Prostate gland (tissue), 2 donors: ENCODE results near the gene PDP2. TPM values are rescaled to one million over a fixed set of nuclear protein-coding genes. Genes with fewer than 3 reads are reported as not detected.

Experiments used
- DNase-seq: peaks from one replicate; pipeline ENCODE4 v3.0.0-alpha.2; 2019; ENCODE audit warnings: low spot score
- H3K27ac ChIP-seq, 2 donors: fragments of 200-600 bp; sonication (generic); 2 replicates each; pipeline ENCODE4 v1.5.1; 2017 to 2019
- H3K27me3 ChIP-seq: fragments of 200-600 bp; sonication (generic); replicated peaks from 2 replicates; pipeline ENCODE4 v1.5.1; 2019; ENCODE audit not compliant: insufficient read depth
- H3K36me3 ChIP-seq, 2 donors: fragments of 200-600 bp; sonication (generic); 1 replicate in 1 of 2; 2 replicates in 1 of 2; pipeline versions ENCODE4 v1.5.1 to v1.8.1; 2017 to 2019
- H3K4me1 ChIP-seq: fragments of 200-600 bp; sonication (generic); replicated peaks from 2 replicates; pipeline ENCODE4 v1.5.1; 2019
- H3K4me3 ChIP-seq, 2 donors: fragments of 200-600 bp; sonication (generic); 2 replicates each; pipeline ENCODE4 v1.5.1; 2017 to 2019
- H3K9me3 ChIP-seq: fragments of 200-600 bp; sonication (generic); 2 replicates; pipeline ENCODE4 v1.5.1; 2017
- POLR2A ChIP-seq: fragments of 450-650 bp; IDR thresholded peaks from one replicate; pipeline ENCODE4 v1.6.1; 2016; ENCODE audit warnings: antibody characterized with exemption, mild to moderate bottlenecking
- POLR2AphosphoS5 ChIP-seq: sonication (generic); formaldehyde crosslinking; IDR thresholded peaks from one replicate; pipeline ENCODE4 v1.6.1; 2017; ENCODE audit warnings: antibody characterized with exemption
- WGBS: methylation state at CpG from one replicate; pipeline ENCODE4 v1.1.5; 2018; 5-methylcytosine and 5-hydroxymethylcytosine counted together
- intact Hi-C: fragments of 100-400 bp; cut with DNase I; formaldehyde crosslinking; loops from one replicate; pipeline ENCODE4 v1.14.2; 2022
- total RNA-seq, 2 donors: library from RNA; depleted of rRNA; stranded (reverse); fragments of >200 nt; gene quantifications; one replicate each; pipeline ENCODE4 v1.1.0, GENCODE V29; 2016
- TF ChIP-seq, protein P1 (sequence below), 4 experiments: fragments of 200-600 bp in 2 of 4; fragments of 450-650 bp in 2 of 4; sonication (generic) in 2 of 4; IDR thresholded peaks; 1 replicate in 3 of 4; 2 replicates in 1 of 4; pipeline ENCODE4 v1.5.1; 2016 to 2019; ENCODE audit warnings: antibody characterized with exemption in 4 of 4, mild to moderate bottlenecking in 2 of 4, moderate library complexity in 2 of 4

PDP2 gene
- total RNA-seq, 2 donors from 2014 or later, result 9.2 to 21.9 TPM

DNA sequence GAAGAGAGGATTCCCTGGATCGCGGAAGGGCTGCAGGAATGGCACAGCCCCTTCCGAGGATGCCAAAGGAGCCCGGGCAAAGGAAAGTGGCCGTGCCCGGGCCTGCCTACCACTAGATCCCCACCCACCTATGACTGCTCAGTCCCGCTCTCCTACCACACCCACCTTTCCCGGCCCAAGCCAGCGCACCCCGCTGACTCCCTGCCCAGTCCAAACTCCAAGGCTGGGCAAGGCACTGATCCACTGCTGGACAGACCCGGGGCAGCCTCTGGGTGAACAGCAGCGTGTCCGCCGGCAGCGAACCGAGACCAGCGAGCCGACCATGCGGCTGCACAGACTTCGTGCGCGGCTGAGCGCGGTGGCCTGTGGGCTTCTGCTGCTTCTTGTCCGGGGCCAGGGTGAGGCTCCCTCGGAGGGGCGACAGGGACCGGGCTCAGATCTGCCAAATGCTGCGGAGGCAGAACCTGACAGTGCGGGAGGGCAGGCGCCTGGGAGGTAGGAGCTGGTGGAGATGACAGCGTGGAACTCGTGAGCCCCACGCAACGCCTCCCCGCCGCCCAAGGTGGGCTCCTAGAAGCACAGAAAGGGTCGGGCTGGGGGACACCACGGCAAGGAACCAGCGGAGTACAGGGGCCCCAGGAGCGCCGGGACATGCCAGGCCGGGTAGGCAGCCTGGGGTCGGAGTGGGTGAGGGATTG lies 55.1 kb downstream of the PDP2 start, which contains the start of gene CES2:
TSS of gene CES2 (plus strand) at position 203 of the 698 bp plus-strand sequence. CDS start at position 323, 120 bp downstream.
- H3K27ac ChIP-seq, result peak within 1 kb of the TSS; percentile 89 to 92
- peak; percentile 73 for DNase-seq
- H3K9me3 ChIP-seq, result no peaks in the 10 kb centered on the region
- 20% methylated on average over 43 of the region's 44 CpGs for WGBS
- H3K4me3 ChIP-seq, result peak within 1 kb of the TSS; percentile 99 to 100
- H3K36me3 ChIP-seq, result peaks cover 0 to 6% of the 10 kb centered on the region in 2 donors
- intact Hi-C loops, result no loop called here
- H3K27me3 ChIP-seq, result no peaks in the 10 kb centered on the region
- peaks cover 22% of the 10 kb centered on the region for H3K4me1 ChIP-seq
- TF ChIP-seq, protein P1, sequence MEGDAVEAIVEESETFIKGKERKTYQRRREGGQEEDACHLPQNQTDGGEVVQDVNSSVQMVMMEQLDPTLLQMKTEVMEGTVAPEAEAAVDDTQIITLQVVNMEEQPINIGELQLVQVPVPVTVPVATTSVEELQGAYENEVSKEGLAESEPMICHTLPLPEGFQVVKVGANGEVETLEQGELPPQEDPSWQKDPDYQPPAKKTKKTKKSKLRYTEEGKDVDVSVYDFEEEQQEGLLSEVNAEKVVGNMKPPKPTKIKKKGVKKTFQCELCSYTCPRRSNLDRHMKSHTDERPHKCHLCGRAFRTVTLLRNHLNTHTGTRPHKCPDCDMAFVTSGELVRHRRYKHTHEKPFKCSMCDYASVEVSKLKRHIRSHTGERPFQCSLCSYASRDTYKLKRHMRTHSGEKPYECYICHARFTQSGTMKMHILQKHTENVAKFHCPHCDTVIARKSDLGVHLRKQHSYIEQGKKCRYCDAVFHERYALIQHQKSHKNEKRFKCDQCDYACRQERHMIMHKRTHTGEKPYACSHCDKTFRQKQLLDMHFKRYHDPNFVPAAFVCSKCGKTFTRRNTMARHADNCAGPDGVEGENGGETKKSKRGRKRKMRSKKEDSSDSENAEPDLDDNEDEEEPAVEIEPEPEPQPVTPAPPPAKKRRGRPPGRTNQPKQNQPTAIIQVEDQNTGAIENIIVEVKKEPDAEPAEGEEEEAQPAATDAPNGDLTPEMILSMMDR (IDR thresholded peaks at IDR 0.05), result no peak
- TF ChIP-seq POLR2AphosphoS5 (peak; percentile 56), POLR2A (peak; percentile 64)

DNA sequence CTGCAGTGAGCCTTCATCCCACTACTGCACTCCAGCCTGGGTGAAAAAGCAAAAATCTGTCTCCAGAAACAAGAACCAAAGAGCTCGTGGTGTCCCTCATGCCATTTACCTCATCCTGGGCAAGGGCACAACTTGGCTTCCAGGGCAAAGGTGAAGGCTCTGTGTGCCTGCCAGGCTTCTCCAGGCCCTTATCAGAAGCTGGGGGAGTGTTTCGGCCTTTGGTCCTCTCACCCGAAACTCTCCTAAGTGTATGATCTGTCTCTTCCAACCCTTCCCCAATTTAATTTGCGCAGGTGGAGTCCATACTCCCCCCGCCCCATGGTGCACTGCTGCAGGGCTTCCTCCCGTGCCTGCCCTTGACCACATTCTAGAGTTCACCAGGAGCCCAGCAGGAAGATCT lies 56.1 kb downstream of the PDP2 start:
- Histone ChIP-seq H3K27me3 (no peaks in the 10 kb centered on the region), H3K9me3 (no peaks in the 10 kb centered on the region), H3K4me3 (no peak overlapping the region), H3K36me3 (peaks cover 0 to 16% of the 10 kb centered on the region in 2 donors), H3K4me1 (peaks cover 22% of the 10 kb centered on the region), H3K27ac (peak overlapping the region in 1 of 2 donors; percentile 92)
- no peak for DNase-seq
- WGBS, result 87% methylated on average over 6 of the region's 6 CpGs
- no peak for TF ChIP-seq POLR2AphosphoS5
- no peak for TF ChIP-seq POLR2A
- TF ChIP-seq, protein P1 (IDR thresholded peaks at IDR 0.05), result no peak
- intact Hi-C loops, result no loop called here

GRCh38 chr16:66936889-66937554 lies 56.7 kb downstream of the PDP2 start:
- Histone ChIP-seq H3K9me3 (no peaks in the 10 kb centered on the region), H3K27ac (peak overlapping the region in 1 of 2 donors; percentile 92), H3K36me3 (peaks cover under 1 to 21% of the 10 kb centered on the region in 2 donors), H3K4me1 (peaks cover 22% of the 10 kb centered on the region), H3K27me3 (no peaks in the 10 kb centered on the region), H3K4me3 (no peak overlapping the region)
- intact Hi-C loops, result no loop called here
- peak; percentile 55 for DNase-seq
- WGBS, result 71% methylated on average over 4 of the region's 4 CpGs
- TF ChIP-seq, protein P1 (IDR thresholded peaks at IDR 0.05), result no peak
- TF ChIP-seq POLR2AphosphoS5, result peak; percentile 68

GRCh38 chr16:66937725-66938337 lies 57.5 kb downstream of the PDP2 start:
- Histone ChIP-seq H3K27me3 (no peaks in the 10 kb centered on the region), H3K9me3 (no peaks in the 10 kb centered on the region), H3K36me3 (peaks cover 4 to 21% of the 10 kb centered on the region in 2 donors), H3K4me1 (peaks cover 17% of the 10 kb centered on the region), H3K4me3 (no peak overlapping the region), H3K27ac (no peak overlapping the region)
- intact Hi-C loops, result no loop called here
- no peak for TF ChIP-seq POLR2AphosphoS5
- TF ChIP-seq POLR2A, result no peak
- TF ChIP-seq, protein P1 (IDR thresholded peaks at IDR 0.05), result no peak
- DNase-seq, result no peak
- WGBS, result 89% methylated on average over 9 of the region's 10 CpGs
